Esophagus muscularis mucosa (tissue), 4 donors: ENCODE measurements around the gene SART1.

Source experiments
- CTCF ChIP-seq, 3 experiments: fragments of 200-600 bp in 2 of 3; fragments of 450-650 bp in 1 of 3; sonication (generic) in 2 of 3; IDR thresholded peaks; one replicate each; pipeline ENCODE4 v1.5.1; 2017 to 2019; ENCODE audit warnings: antibody characterized with exemption in 3 of 3, mild to moderate bottlenecking in 2 of 3, moderate library complexity in 1 of 3
- EP300 ChIP-seq: sonication (generic); formaldehyde crosslinking; IDR thresholded peaks from one replicate; pipeline ENCODE4 v1.6.1; 2017; ENCODE audit warnings: antibody characterized with exemption
- POLR2A ChIP-seq: fragments of 450-650 bp; IDR thresholded peaks from one replicate; pipeline ENCODE4 v1.6.1; 2017; ENCODE audit warnings: antibody characterized with exemption, moderate library complexity, mild to moderate bottlenecking, low read depth
- POLR2AphosphoS5 ChIP-seq, 2 donors: sonication (generic); formaldehyde crosslinking; IDR thresholded peaks; one replicate each; pipeline ENCODE4 v1.6.1; 2017; ENCODE audit warnings: antibody characterized with exemption in 2 of 2

DNA sequence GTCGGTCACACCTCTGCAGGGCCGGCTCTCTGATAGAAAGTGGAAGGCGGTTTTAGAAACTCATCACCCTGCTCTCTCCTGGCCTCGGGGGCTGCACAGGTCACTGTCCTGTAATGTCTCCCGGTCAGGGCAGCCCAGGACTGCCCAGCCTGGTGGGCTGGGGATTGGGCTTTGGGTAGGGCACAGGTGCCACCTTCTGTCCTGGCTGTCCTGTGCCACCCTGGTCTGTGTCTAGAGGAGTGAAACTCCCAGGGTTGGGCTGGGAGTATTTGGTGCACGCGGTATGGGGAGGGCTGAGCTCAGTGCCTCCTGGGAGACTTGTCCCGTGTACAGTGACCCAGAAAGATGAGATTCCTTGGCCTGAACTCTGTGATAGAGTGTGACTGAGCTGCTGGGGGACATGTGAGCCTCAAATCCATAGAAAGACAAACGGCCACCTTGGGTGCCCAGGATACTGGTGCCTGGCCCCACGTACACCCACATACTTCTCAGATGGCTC lies 17.8 kb downstream of the SART1 start:
- no peak for TF ChIP-seq CTCF (IDR thresholded peaks at IDR 0.05)
- no peak for TF ChIP-seq POLR2AphosphoS5 (IDR thresholded peaks at IDR 0.05)
- TF ChIP-seq POLR2A = no peak
- no peak for TF ChIP-seq EP300
